ENCODE data around the gene MAEA.
A peak's percentile ranks its signal among the peaks of the same experiment; 100 is the strongest.

Gene MAEA

GRCh38 chr4:1355378-1355777 is 65.7 kb downstream of the MAEA start:
- no peak for DNase-seq

- DNase-seq, result peak; percentile 76
These were observed 66.7 kb downstream of the MAEA start for GRCh38 chr4:1356181-1356998.

DNA sequence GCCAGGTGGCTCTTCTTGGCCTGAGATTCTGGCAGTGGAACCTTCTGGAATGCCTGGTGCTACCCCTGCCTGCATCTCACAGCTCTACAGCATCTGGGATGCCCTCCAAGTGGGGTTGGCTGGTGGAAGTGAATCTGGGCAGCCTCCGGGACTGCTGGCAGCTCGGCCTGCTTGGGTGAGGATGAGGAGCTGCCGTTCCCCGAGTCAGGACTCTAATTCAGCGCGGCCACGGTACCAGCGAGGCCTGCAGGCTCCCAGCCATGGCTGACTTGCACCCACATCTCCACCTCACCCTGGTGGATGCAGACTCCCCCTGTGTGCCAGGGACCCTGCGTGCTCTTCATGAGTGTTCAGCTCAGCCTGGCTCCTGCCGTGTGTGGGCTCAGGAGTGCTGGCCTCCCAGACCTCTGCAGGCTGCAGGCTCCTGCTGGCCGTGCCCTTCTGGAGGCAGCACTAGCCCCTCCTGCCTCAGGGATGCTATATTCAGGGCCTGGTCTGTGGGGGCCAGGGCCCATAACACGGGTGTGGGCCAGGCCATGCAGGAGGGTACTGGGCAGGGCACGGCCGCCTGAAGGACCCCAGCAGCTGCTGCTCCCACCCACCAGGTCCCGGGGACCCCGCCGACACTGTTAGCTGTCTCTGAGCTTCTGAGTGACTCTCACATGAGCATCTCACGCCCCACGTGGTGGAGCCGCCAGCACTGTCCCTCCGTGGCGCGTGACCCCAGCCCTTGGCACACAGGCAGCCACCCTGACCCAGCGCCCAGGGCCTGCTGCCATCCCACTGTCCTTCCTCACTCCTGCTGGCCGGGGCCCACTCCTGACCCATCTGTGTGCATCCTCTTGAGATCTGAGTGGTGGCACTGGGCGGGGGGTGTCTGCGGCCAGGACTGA is 67.9 kb downstream of the MAEA start:
- DNase-seq, result no peak

GRCh38 chr4:1358421-1359143 is 68.9 kb downstream of the MAEA start:
- DNase-seq, result no peak

GRCh38 chr4:1359144-1359501 is 69.4 kb downstream of the MAEA start:
- DNase-seq, result no peak

- DNase-seq, result no peak
These were observed 70.3 kb downstream of the MAEA start for GRCh38 chr4:1359976-1360375.

DNA sequence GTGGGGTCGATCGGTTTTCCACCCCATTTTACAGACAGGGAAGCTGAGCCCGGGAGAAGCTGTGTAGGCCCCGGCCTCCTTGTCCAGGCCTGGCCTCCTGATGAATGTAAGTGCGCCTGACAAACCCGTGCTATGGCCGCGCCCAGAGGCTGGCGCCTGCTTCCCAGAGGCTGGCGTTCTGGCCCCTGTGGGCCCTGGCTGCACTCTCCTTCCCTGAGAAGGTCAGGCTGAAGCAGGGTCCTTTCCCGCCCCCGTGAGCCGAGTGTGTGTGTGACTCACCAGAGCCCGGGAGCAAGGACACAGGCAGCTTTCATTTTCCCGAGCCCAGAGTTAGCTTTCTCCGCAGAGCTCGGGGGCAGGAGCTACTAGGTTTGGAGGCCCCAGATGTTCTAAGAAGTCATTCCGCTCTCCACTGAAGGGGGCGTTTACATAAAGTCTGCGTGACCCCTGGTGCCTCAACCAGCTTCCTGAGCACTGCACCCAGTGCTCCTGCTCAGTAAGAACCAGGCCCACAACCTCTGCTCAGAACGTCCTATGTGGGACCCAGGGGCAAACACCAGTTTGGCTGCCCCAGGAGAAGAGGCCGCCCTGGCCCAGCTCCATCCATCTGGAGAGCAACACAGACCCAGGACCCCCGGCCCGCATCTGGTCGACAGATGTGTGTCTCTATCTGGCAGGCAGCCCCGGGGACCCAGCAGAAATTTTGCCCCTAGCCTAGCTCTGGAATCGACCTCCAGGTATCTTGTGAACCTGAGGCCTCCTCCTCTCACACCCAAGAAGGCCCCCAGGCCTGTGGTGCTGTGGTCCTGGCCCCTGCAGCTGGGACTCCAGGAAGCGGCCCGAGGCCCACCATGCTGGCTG is 71.0 kb downstream of the MAEA start:
- DNase-seq, result no peak

DNA sequence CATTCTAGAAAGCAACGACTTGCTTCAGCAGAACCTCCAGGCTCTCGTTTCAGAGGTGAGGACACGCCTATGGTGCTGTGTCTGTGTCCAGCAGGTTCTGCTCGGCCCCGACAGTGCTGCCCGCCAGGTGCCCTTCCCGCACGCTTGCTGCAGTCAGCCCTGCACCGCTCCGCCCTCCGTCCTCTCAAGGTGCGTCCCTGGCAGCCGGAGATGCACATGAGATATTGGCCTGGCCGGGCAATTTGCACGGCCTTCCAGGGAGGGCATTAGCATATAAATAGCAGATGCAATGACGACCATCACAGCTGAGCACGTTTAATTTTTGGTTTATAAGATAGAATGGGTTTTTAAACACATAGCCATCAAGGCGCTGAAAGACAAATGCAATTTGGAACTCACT is 71.7 kb downstream of the MAEA start:
- DNase-seq, result no peak

GRCh38 chr4:1362046-1362445 is 72.4 kb downstream of the MAEA start:
- no peak for DNase-seq

DNA sequence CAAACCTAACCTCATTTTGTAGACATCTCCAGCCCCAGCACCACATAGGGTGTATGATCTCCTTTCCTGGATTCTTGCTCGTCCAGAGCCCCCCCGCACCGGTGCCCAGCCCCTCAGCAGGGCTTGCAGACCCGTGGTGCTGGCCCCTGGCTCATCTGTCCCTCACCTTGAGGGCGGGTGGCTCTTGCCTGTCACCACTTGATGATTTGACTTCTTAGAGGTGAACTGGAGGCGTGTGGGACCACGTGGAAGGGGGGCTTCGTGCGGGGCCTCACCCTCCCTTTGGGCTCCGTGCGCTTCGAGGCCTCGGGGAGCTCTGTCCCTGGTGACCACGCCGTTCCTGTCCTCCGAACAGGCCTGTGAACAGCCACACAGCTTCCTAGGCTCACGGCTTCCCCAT is 72.8 kb downstream of the MAEA start:
- no peak for DNase-seq

GRCh38 chr4:1363513-1363912 is 73.8 kb downstream of the MAEA start:
- DNase-seq, result no peak

GRCh38 chr4:1364217-1364616 is 74.5 kb downstream of the MAEA start:
- no peak for DNase-seq

DNA sequence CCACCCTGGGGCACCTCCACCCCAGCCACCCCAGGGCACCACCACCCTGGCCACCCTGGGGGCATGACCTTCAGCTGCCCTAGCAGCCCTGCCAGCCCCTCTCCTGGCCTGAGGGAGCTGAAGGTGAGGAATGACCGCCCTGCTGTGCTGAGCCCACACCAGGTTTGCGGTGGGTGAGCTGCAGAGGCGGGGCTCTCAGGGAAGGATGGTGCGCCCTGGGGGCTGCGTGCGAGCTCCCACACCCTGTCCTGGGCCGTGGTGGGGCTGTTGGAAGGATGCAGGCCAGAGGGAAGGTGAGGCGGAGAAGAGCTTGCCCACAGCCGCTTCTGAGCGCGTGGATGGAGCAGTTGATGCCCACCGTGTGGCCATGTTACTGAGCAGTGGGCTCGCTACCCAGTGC is 75.1 kb downstream of the MAEA start:
- no peak for DNase-seq

DNA sequence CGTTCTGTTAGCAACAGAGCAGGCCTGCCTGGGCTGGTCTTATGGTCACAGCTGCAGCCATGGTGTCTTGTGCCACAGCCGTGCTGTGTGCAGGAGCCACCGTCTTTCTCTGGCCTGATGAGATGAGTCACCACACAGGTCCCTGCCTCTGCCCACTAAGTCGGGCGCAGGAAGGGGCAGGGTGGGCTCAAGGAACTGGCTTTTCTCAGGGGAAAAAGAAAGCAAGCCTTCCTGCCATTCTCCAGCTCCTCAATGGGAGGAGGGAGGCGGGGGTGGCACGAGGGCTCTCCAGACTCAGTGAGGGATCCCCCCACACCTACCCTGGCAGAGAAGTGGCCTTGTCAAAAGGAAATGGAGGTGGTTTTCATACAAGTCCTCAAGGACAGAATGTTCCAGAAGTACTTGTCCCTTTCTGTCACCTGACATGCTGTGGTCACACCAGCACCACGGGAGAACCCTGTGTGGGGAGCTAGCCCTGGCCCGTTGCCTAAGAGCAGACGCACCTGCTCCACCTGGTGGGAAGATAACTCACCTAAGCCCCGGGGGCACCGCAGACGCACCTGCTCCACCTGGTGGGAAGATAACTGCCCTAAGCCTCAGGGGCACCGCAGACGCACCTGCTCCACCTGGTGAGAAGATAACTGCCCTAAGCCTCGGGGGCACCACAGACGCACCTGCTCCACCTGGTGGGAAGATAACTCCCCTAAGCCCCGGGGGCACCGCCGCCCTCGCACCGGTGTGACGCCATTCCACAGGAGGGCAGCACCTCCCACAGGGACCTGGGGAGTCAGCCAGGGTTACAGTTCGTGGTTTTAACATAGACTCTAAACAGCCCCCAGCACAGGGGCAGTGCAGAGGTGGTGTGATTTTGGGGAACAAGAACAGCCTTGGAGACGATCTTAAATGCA is 75.8 kb downstream of the MAEA start:
- DNase-seq, result no peak

DNA sequence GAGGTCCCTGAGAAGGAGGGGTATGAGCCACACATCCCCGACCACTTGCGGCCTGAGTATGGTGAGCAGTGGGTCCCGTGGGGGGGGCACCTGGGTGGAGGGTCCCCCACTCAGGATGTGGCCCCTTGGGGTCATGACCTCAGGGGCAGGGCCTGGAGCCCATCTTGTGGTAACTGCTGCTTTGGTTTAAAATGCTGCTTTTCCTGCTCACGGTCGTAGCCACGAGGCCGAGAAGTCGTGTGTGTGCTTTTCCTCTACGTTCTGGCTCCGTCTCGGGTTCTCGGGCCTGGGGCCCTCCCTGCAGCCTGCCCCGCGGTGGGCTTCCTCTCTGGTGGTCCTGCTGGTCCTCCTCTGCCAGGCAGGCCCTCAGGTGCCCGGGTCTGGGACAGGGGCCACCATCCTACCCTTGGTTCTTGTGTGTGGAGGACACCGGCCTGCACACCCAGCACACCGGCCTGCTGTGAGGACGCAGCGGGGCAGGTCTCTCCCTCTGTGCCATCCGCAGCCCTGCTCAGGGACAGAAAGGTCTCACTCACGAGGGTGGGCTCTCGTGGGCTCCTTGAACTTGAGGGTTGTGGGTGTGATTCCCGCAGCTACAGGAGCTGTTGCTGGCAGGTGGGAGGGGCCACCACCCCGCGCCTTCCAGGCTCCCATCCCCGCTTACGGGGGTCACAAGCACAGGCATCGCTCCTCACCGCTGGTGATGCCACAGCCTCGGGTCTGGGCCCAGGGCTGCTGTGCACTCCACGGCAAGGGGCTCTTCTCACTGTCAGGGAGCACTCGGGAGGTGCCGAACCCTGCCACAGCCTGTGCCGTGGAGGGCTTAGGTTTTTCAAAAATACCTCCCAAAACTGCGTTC is 76.9 kb downstream of the MAEA start:
- no peak for DNase-seq

DNA sequence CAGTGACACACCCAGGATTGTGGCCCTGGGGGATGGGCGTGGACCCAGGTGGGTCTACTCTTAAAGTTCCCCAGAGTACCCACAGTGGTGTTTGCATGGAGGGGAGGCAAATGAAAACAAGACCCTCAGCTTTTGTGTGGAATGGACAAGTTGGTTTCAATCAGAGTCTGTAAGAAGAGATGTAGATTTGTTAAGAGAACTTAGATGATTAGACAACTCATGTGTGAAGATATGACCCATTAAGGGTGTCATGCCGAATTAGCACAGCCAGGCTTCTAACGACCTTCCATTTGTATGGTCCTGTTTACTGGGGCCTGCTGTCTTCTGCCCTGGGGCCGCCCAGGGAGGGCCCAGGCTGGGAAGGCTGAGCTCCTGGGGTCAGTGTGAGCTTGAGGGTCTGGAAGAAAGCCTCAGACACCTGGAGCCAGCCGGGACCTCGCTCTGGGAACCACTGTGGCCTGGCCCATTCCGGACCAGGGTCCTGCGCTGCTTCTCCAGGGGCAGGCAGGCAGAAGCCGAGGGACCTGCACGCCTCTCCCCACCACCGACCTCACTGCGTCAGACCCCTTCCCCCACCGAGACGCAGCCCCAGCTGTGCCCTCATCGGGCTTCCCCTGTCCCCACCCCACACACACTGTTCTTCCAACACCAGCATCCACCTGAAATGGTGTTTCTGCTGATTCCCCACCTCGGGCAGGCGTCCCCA is 77.7 kb downstream of the MAEA start:
- DNase-seq, result no peak

DNA sequence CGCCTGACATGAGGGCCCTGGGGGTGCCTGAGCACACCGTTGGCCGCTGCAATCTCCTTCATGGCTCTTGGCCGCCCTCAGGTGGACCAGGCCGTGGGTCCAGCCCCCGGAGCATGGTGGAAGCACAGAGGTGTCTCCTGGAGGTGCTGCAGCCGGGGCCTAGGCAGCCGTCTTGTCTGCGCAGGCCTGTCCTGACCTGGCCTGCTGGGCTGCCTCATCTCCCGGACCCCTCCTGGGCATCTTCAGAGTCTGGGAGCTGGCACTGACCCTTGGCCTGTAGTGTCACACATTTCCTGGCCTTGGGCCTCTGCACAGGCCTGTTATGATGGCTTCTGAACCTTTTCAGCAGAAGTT is 78.2 kb downstream of the MAEA start:
- no peak for DNase-seq

DNA sequence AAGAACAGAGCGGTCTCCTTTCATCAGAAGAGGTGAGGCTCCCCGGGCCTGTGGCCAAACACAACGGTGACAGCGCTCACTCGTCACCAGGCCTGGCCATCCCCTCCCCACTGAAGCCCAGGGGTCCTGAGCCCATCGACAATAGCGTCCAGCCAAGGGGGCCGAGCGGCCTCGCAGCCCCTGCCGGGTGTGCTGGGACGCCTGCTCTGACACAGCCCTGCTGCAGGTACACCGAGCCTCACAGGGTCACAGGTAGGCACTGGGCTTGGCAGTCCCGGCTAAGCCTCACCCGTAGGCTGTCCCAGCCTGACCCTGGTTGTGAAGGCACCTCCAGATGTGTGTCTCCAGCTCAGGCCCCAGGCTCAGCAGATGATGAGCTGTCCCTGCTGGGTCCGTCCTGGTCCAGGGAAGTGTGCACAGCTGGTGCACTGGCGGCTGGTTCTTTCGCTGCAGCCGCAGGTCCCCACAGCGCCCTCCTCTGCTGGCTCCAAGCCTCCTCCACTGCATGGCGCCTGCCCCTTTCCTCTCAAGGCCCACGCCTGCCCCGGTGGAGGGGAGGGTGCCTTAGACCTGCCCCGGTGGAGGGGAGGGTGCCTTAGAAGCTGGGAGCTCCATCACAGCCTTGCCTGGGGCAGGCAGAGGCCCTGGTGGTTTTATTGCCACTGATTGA is 78.9 kb downstream of the MAEA start:
- DNase-seq, result no peak

- no peak for DNase-seq
These were observed 79.4 kb downstream of the MAEA start for GRCh38 chr4:1369091-1369450.
